ENCODE data around the gene PPP6R3.

DNA sequence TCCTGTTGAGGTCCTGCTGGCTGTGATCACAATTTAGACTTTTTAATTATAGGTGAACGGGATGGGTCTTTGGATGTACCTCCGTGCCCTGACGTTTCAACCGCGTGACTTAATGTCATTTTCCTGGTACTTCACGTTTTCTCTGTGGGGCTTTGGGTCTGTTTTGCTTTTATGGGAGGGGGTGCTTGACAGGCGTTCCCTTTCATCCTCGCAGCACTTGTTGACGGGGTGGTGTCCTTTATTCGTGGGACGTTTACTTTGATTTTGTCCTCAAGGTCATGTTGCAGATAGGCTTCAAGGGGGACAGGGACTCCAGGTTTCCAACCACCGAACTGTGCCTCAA, 994 bp downstream of the PPP6R3 start:
- TF ChIP-seq, protein P1, sequence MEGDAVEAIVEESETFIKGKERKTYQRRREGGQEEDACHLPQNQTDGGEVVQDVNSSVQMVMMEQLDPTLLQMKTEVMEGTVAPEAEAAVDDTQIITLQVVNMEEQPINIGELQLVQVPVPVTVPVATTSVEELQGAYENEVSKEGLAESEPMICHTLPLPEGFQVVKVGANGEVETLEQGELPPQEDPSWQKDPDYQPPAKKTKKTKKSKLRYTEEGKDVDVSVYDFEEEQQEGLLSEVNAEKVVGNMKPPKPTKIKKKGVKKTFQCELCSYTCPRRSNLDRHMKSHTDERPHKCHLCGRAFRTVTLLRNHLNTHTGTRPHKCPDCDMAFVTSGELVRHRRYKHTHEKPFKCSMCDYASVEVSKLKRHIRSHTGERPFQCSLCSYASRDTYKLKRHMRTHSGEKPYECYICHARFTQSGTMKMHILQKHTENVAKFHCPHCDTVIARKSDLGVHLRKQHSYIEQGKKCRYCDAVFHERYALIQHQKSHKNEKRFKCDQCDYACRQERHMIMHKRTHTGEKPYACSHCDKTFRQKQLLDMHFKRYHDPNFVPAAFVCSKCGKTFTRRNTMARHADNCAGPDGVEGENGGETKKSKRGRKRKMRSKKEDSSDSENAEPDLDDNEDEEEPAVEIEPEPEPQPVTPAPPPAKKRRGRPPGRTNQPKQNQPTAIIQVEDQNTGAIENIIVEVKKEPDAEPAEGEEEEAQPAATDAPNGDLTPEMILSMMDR (IDR thresholded peaks at IDR 0.05; ENCODE audit: extremely low read depth in 1 of 2, insufficient read depth in 1 of 2, low read depth in 1 of 2, low read length in 2 of 2): no peak
- no peak for TF ChIP-seq MYC (IDR thresholded peaks at IDR 0.05; ENCODE audit: low read depth, low read length)
- no peak for TF ChIP-seq POLR2A (IDR thresholded peaks at IDR 0.05; ENCODE audit: low read depth, low read length)
- TF ChIP-seq POLR2AphosphoS5 (IDR thresholded peaks at IDR 0.05; ENCODE audit: insufficient read depth, low read depth, low read length): no peak
- no peak for TF ChIP-seq GATA2 (IDR thresholded peaks at IDR 0.05; ENCODE audit: insufficient read depth, insufficient read length, low read depth, low read length)
- TF ChIP-seq EZH2 (IDR thresholded peaks at IDR 0.05; ENCODE audit: borderline replicate concordance, low read depth, low read length, severe bottlenecking): no peak
- TF ChIP-seq, protein P2, sequence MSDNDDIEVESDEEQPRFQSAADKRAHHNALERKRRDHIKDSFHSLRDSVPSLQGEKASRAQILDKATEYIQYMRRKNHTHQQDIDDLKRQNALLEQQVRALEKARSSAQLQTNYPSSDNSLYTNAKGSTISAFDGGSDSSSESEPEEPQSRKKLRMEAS (IDR thresholded peaks at IDR 0.05; ENCODE audit: insufficient read depth, insufficient read length): no peak
- no peak for TF ChIP-seq FOS (IDR thresholded peaks at IDR 0.05; ENCODE audit: borderline replicate concordance, insufficient read depth, low read length)
- TF ChIP-seq JUN (IDR thresholded peaks at IDR 0.05; ENCODE audit: borderline replicate concordance, insufficient read depth, insufficient read length, low read depth): no peak

Data from endothelial cell of umbilical vein (primary cell).